ENCODE measurements around the gene ARHGAP21.
"Not testable (repeated sequence)": the region's sequence is repeated elsewhere in the genome, so short reads cannot be mapped to it uniquely, and the experiment has no call there.

The ARHGAP21 gene

DNA sequence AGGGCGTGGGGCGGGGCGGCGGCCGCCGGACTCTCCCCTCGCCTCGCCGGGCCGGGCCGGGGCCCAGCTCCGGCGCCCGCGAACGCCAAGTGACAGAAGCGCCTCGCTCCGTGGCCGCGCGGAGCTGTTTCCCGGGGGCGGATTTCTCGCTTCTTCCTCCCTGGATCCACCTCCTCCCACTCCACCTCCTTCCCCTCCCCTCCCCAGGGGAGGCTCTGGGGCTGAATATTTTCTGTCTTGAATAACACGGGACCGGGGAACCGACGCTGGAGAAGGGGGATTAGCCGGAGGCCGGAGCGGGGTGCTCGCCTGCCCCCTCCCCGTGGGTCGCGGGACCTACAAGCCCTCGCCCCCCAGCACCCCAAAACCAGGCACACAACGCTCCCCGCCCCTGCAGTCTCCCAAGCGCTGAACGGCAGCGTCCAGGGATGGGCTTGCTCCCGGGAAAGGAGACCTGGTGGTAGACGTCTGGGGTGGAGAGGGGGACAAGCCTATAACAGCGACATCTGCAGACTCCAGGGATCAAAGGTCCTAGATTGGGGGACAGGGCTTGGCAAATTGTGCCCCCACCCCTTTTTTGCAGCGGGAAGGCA lies at the start of gene ARHGAP21:
Gene ARHGAP21 (minus strand): TSS at position 100 of the 593 bp plus-strand sequence. CDS start 1,988 bp downstream, outside the sequence.
- DNase-seq (ENCODE audit: low spot score), result peak; percentile 84
- Histone ChIP-seq H3K27ac (peak within 1 kb of the TSS; percentile 93 to 98), H3K4me3 (peak within 1 kb of the TSS; percentile 75)
- TF ChIP-seq, protein P1, sequence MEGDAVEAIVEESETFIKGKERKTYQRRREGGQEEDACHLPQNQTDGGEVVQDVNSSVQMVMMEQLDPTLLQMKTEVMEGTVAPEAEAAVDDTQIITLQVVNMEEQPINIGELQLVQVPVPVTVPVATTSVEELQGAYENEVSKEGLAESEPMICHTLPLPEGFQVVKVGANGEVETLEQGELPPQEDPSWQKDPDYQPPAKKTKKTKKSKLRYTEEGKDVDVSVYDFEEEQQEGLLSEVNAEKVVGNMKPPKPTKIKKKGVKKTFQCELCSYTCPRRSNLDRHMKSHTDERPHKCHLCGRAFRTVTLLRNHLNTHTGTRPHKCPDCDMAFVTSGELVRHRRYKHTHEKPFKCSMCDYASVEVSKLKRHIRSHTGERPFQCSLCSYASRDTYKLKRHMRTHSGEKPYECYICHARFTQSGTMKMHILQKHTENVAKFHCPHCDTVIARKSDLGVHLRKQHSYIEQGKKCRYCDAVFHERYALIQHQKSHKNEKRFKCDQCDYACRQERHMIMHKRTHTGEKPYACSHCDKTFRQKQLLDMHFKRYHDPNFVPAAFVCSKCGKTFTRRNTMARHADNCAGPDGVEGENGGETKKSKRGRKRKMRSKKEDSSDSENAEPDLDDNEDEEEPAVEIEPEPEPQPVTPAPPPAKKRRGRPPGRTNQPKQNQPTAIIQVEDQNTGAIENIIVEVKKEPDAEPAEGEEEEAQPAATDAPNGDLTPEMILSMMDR (IDR thresholded peaks at IDR 0.05), result no peak

DNA sequence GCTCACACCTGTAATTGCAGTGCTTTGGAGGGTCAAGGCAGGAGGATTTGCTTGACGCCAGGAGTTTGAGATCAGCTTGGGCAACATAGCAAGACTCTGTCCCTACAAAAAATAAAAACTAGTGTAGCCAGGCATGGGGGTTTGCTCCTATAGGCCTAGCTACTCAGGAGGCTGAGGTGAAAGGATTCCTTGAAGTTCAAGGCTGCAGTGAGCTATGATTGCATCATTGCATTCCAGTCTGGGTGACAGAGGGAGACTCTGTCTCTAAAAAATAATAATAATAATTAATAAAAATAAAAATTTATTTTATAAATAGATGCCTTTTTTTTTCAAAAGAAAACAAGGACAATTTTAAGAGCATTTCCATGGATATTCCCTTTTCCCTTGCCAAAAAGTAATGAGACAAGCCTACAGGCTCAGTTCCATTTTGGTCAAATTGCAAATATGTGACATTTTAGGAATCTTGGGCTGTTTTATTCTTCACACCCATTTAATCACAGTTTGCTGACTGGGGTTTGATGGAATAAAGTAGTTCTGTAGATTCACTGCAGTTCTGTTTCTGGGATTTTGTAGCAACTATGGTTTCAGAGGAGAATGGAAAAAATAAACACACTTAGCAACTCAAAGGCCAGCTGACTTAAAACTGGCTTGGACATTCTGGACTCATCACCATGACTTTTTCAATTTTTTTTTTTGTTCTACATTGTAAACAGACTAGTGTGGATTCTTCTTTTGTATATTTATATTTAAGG lies 48.4 kb upstream of the ARHGAP21 start:
- Histone ChIP-seq H3K4me3 (no peak overlapping the region), H3K27ac (no peak overlapping the region)
- no peak for DNase-seq (ENCODE audit: low spot score)
- TF ChIP-seq, protein P1 (IDR thresholded peaks at IDR 0.05), result no peak

DNA sequence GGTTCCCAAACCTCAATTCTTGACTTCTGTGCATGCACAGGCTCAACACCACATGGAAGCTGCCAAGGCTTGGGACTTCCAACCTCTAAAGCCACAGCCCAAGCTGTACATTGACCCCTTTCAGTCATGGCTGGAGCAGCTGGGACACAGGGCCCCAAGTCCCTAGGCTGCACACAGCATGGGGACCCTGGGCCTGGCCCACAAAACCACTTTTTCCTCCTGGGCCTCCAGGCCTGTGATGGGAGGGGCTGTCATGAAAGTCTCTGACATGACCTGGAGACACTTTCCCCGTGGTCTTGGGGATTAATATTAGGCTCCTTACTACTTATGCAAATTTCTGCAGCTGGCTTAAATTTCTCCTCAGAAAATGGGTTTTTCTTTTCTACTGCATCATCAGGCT lies 41.3 kb upstream of the ARHGAP21 start:
- not testable (repeated sequence) for H3K4me3 ChIP-seq; H3K27ac ChIP-seq; DNase-seq (ENCODE audit: low spot score)

DNA sequence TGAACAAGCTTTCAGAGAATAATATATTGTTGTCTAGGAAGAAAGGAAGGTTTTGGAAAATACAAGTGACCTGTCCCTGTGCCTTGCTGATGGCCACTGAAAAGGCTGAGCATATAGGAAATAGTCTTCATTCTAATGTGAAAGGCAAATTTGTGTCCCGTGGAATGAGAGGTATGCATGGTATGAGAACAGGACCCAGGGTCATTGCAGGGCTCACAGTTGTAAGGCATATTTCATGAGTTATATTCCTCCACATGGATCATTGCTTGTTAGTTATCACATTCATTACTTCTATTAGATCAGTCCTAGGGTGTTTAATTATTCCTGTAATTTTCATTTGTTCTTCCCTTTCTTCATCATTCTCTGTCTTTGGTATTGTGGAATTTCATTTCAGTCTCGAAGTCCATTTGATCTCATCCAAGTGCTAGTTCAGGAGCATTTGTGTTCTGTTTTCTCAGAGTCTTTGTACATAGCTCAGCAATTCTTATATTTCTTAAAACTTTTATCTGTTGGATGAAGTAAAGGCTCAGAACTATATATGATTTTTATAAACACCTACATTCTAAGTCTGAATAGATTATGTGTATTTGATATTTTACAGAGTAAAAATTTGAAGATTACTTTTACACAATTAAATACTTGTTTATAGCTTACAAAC lies 39.4 kb upstream of the ARHGAP21 start:
- DNase-seq (ENCODE audit: low spot score), result no peak
- no peak overlapping the region for H3K27ac ChIP-seq
- H3K4me3 ChIP-seq, result no peak overlapping the region
- TF ChIP-seq, protein P1 (IDR thresholded peaks at IDR 0.05), result no peak

DNA sequence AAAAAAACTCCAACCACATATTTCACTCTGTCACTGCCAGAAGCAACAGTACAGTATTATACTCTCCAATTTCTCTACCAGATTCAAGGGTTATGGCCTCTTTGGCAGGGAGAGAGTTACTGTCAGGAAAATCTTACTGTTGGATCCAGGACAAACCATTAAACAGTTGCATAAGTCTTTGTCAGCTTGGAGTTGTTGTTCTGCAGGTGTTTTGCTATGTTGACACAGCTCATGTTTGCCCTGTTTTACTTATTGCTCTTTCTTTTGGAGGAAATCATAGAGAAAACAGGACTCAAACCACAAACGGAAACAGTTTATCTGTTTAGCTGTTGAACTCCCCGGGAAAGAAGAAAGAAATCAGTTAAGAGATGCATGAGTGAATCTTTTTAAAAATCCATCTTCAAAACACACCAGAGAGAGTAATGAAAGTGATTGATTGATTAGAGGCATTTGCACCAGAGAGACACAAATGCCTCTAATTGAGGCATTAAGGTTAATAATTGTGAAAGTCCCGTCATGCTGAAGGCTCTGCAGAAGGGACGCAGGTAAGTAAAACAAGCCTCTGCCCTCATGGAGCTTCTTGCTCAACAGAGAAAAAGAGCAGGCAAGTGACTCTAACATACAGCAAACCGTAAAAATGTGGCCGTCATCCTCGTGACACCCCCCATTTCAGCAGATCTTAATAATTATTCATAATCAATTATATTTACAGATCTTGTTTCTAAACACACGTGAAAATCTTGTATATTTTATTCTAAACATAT lies 38.7 kb upstream of the ARHGAP21 start:
- DNase-seq (ENCODE audit: low spot score), result no peak
- Histone ChIP-seq H3K4me3 (no peak overlapping the region), H3K27ac (no peak overlapping the region)
- TF ChIP-seq, protein P1 (IDR thresholded peaks at IDR 0.05), result no peak

DNA sequence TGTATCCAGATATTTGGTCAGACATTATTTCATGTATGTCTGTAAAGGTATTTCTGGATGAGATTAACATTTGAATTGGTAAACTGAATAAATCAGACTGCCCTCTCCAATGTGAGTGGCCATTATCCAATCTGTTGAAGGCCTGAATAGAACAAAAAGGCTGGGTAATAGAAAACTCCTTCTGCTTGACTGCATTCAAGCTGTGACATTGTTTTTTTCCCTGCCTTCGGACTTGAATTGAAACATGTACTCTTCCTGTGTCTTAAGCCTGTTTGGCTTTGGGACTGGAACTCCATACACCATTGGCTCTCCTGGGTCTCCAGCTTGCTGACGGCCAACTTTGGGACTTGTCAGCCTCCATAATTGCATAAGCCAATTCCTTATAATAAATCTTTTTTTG lies 36.0 kb upstream of the ARHGAP21 start:
- Histone ChIP-seq H3K27ac (no peak overlapping the region), H3K4me3 (no peak overlapping the region)
- DNase-seq (ENCODE audit: low spot score), result no peak
- TF ChIP-seq, protein P1 (IDR thresholded peaks at IDR 0.05), result no peak

DNA sequence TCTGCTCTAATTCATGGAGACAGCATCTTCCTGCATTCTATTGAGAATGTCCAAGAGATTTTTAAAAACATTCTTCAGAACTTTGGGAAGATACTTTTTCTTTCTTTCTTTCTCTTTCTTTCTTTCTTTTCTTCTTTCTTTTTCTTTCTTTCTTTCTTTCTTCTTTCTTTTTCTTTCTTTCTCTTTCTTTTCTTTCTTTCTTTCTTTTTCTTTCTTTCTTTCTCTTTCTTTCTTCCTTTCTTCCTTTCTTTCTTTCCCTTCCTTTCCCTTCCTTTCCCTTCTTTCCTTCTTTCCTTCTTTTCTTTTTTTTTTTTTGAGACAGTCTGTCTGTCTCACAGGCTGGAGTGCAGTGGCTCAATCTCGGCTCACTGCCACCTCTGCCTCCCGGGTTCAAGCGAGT lies 34.6 kb upstream of the ARHGAP21 start:
- H3K4me3 ChIP-seq, H3K27ac ChIP-seq: not testable (repeated sequence)

More for the DNA sequence above, 34.6 kb upstream of the ARHGAP21 start:
- not testable (repeated sequence) for DNase-seq (ENCODE audit: low spot score)

All from coronary artery (tissue), 2 donors.